IPS-18c (cell line): Measurements from ENCODE around the gene FAM72D.
A peak's percentile ranks its signal among the peaks of the same experiment; 100 is the strongest.
"Not testable (repeated sequence)": the region's sequence is repeated elsewhere in the genome, so short reads cannot be mapped to it uniquely, and the experiment has no call there.

Experiments used
- H3K4me3 ChIP-seq: 2 replicates; pipeline ENCODE4 v1.7.0; 2013; ENCODE audit warnings: low read depth, mild to moderate bottlenecking, low read length, moderate library complexity; ENCODE audit not compliant: insufficient read depth
- H3K9me3 ChIP-seq: one replicate; pipeline ENCODE4 v1.6.1; 2013; ENCODE audit warnings: mild to moderate bottlenecking, low read length, moderate library complexity; ENCODE audit not compliant: control insufficient read depth, insufficient read depth

The FAM72D gene

DNA sequence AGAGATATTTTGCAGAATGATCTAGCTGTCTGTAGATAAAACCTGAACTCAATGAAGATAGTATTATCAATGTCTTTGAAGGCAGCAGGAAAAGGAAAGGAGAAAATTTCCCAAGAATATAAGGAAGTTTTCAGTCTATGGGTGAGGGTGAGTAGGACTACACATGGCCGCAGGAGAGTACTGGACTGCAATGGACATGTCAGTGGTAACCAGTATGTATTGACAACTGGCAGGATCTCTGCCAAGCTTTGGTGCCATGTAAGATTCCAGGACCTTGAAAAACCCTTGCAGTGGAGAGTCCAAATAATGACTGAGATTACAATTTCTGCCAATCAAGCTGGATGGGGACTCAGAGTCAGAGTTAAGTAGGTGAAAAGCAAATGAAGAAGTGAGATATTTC is 29.3 kb downstream of the FAM72D start:
- H3K9me3 ChIP-seq, H3K4me3 ChIP-seq: not testable (repeated sequence)

DNA sequence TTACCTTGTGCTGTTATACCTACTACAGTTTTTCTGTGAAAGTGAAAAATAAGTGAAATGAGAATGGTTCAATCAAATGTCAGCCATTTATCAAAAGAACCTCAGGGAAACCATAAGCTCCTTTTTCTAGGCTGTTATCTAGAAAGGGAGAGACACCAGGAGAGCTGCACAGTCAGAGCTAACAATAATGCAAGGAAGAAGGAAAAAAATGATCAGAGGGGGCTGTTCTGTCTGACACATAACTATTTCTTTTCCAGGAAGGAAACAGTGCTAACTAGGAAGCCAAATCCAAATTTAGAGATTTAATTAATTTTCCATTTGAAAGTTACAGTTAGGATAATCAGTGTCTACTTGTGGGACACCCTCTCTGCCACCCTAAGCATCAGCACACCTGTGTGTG is 31.4 kb downstream of the FAM72D start:
- not testable (repeated sequence) for H3K4me3 ChIP-seq, H3K9me3 ChIP-seq

- H3K9me3 ChIP-seq, H3K4me3 ChIP-seq: not testable (repeated sequence)
These were observed 33.1 kb downstream of the FAM72D start for GRCh38 chr1:145128697-145129469.

DNA sequence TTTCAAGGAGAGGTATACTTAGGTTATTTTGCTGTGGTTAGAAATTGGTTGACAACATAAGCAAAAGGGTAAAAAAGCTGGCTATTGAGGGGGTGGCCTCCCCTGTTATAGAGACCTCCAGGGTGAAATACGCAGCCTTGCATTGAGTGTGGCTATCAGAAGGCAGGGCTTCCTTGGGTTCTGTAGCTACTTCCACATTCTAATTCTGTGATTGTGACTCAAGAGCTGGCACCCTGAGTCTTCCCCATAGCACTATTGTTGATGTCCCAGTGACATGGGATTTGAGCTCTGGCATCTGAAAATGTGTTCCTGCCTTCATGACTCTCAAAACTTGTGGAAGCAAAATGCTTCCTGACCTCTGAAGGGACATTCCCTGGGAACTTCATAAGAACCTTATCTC is 38.7 kb downstream of the FAM72D start:
- H3K9me3 ChIP-seq, H3K4me3 ChIP-seq: not testable (repeated sequence)

- not testable (repeated sequence) for H3K4me3 ChIP-seq, H3K9me3 ChIP-seq
These were observed 44.8 kb downstream of the FAM72D start for GRCh38 chr1:145140549-145140948.

- H3K9me3 ChIP-seq, H3K4me3 ChIP-seq: not testable (repeated sequence)
These were observed 48.6 kb downstream of the FAM72D start for GRCh38 chr1:145144264-145144913.

- H3K9me3 ChIP-seq, H3K4me3 ChIP-seq: not testable (repeated sequence)
These were observed 50.5 kb downstream of the FAM72D start for GRCh38 chr1:145146308-145146707.

- H3K9me3 ChIP-seq, H3K4me3 ChIP-seq: not testable (repeated sequence)
These were observed 51.4 kb downstream of the FAM72D start for GRCh38 chr1:145147172-145147571.

DNA sequence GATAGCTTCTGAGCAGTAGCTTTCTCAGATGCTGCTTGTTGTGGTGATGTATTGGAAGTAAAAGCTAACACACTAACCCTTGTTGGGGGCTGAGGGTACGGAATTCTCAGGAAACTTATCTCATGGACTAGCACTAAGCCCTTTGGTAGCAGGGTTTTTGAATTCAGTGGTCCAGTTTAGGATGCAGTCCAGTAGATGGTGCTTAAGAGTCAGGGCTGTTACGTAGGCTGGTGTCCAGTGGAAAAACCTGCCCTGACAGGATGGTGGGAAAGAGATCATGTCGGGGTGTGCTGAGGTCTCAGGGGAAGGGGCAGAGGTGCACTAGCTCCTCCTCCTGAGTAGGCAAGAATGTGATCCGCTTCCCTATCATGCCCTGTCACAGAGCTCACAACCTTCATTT is 59.6 kb downstream of the FAM72D start:
- H3K4me3 ChIP-seq, H3K9me3 ChIP-seq: not testable (repeated sequence)

GRCh38 chr1:145155873-145156272 is 60.1 kb downstream of the FAM72D start:
- not testable (repeated sequence) for H3K4me3 ChIP-seq, H3K9me3 ChIP-seq

DNA sequence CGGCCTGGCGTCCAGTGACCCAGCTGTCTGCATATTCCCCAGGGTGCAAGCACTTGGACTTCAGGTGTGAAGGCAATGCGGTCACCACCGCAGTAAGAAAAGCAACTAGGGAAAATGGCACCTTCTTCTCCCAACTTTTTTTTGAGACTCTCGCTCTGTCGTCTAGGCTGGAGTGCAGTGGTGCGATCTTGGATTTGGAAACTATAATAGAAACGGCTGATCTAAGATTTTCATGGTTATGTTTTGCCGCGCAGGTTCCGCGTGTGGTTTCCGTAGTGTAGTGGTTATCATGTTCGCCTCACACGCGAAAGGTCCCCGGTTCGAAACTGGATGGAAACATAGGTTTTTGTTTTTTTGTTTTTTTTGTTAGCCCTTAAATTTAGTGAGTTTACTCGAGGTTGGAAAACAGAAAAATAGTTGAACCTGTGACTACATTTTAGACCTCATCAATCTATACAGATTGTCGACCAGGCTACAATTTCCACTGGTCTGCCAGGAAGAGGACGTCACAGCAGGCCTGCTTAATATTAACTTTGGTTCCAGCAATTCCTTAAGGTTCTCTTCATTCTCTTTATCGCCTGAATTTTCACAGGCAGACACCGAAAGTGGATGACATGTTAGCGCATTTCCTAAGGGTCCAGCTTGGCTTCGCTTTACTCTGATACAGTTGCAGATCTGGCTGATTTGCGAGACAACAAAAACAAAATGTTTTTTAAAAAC is 61.3 kb downstream of the FAM72D start:
- H3K9me3 ChIP-seq = not testable (repeated sequence)
- H3K4me3 ChIP-seq = peak overlapping the region; percentile 38; the same call in 1 of the 2 replicates

- H3K4me3 ChIP-seq, H3K9me3 ChIP-seq: not testable (repeated sequence)
These were observed 61.9 kb downstream of the FAM72D start for GRCh38 chr1:145157715-145158114.

- not testable (repeated sequence) for H3K9me3 ChIP-seq
These were observed 65.4 kb downstream of the FAM72D start for GRCh38 chr1:145161046-145161752.

More at GRCh38 chr1:145161046-145161752, 65.4 kb downstream of the FAM72D start:
- not testable (repeated sequence) for H3K4me3 ChIP-seq
